Ovary (tissue), 9 donors: ENCODE results near the gene AUTS2. TPM values are rescaled to one million over a fixed set of nuclear protein-coding genes. Genes with fewer than 3 reads are reported as not detected.

Experiments used
- DNase-seq, 5 donors: peaks; one replicate each; pipeline ENCODE4 v3.0.0-alpha.2; 2019 to 2020
- H3K27ac ChIP-seq, 2 donors: fragments of 200-600 bp; one replicate each; pipeline versions ENCODE4 v1.5.1 to v1.8.0; 2019 to 2022
- H3K27me3 ChIP-seq: fragments of 200-600 bp; one replicate; pipeline ENCODE4 v1.8.0; 2022
- H3K36me3 ChIP-seq: fragments of 200-600 bp; sonication (generic); one replicate; pipeline ENCODE4 v1.5.1; 2019
- H3K4me1 ChIP-seq: one replicate; pipeline ENCODE4 v1.8.1; 2013; ENCODE audit warnings: mild to moderate bottlenecking, moderate library complexity; ENCODE audit not compliant: insufficient read depth
- H3K4me3 ChIP-seq: fragments of 200-600 bp; sonication (generic); one replicate; pipeline ENCODE4 v1.5.1; 2017
- H3K9me3 ChIP-seq, 2 donors: fragments of 200-600 bp in 1 of 2; sonication (generic) in 1 of 2; one replicate each; pipeline versions ENCODE4 v1.5.1 to v1.8.1; 2013 to 2019; ENCODE audit warnings: mild to moderate bottlenecking in 1 of 2, moderate library complexity in 1 of 2
- CTCF ChIP-seq, 3 donors: fragments of 450-650 bp in 2 of 3; fragments of 200-600 bp in 1 of 3; IDR thresholded peaks; one replicate each; pipeline versions ENCODE4 v1.5.1 to v1.8.0; 2016 to 2022; ENCODE audit warnings: antibody characterized with exemption in 3 of 3, mild to moderate bottlenecking in 1 of 3
- EP300 ChIP-seq: sonication (generic); formaldehyde crosslinking; IDR thresholded peaks from one replicate; pipeline ENCODE4 v1.6.1; 2017; ENCODE audit warnings: antibody characterized with exemption
- POLR2A ChIP-seq: fragments of 450-650 bp; IDR thresholded peaks from one replicate; pipeline ENCODE4 v1.6.1; 2017; ENCODE audit warnings: antibody characterized with exemption, mild to moderate bottlenecking, moderate library complexity
- WGBS, 3 donors: extraction: QIAGEN DNeasy Blood & Tissue Kit in 1 of 3; methylation state at CpG; one replicate each; pipeline versions ENCODE4 v1.1.5 to v1.1.7; 2013 to 2017; 5-methylcytosine and 5-hydroxymethylcytosine counted together
- intact Hi-C, 4 donors: fragments of 100-400 bp; cut with DNase I; formaldehyde crosslinking; loops; one replicate each; pipeline versions ENCODE4 v1.11.0 to v1.15.1; 2022 to 2023
- polyA plus RNA-seq, 2 donors: library from polyadenylated mRNA; stranded (reverse); fragments of 200-250 nt in 1 of 2; fragments of 350-450 nt in 1 of 2; fragmentation: Illumina TruSeq in 1 of 2; extraction: RNeasy Lipid Tissue Mini Kit (QIAGEN cat#74804) in 1 of 2; gene quantifications; one replicate each; pipeline ENCODE4 v1.2.3, GENCODE V29; 2013 to 2014
- total RNA-seq, 7 donors: library from RNA; depleted of rRNA in 2 of 7; stranded (reverse); fragments of >200 nt in 2 of 7; fragmentation: NEBNext Ultra II Directional in 3 of 7; extraction: Animal tissue kit (Norgen Biotek cat#: 25700) in 3 of 7; gene quantifications; one replicate each; pipeline versions ENCODE4 v1.1.0 to v1.2.4, GENCODE V29; 2016 to 2023
- donor health status: DM: no; HTN: no; CAD: no; lungs with moderate emphysema.
- donor health status: DM: no; HTN: no; CAD: no.
- donor health status: Bipolar disorder and iron deficiency.
- donor health status: DM: yes; HTN: yes; CAD: no.
- donor health status: DM: no; HTN: no; CAD: no.
- donor health status: DM: yes; HTN: yes; CAD: no.

The AUTS2 gene
- total and polyA plus RNA-seq, 9 donors, result 18.3 to 60.9 (median 44.9) TPM

- Histone ChIP-seq H3K9me3 (no peaks in the 10 kb centered on the region), H3K4me1 (no peaks in the 10 kb centered on the region), H3K36me3 (no peaks in the 10 kb centered on the region), H3K4me3 (no peak overlapping the region), H3K27me3 (no peaks in the 10 kb centered on the region), H3K27ac (no peak overlapping the region)
- TF ChIP-seq EP300 (no peak), CTCF (IDR thresholded peaks at IDR 0.05) (no peak)
- WGBS, 3 donors, result 67 to 71% (median 69%) methylated on average over 2 of the region's 2 CpGs
- intact Hi-C loops, result no loop called here
- no peak for DNase-seq
Measured at GRCh38 chr7:70306173-70306572, 707.9 kb downstream of the AUTS2 start.

GRCh38 chr7:70307544-70308106, 709.4 kb downstream of the AUTS2 start:
- no peaks in the 10 kb centered on the region for H3K27me3 ChIP-seq
- TF ChIP-seq POLR2A (no peak), CTCF (IDR thresholded peaks at IDR 0.05) (no peak), EP300 (no peak)
- WGBS, 3 donors, result 34 to 49% (median 36%) methylated on average over 3 of the region's 3 CpGs
- no peak overlapping the region for H3K27ac ChIP-seq
- intact Hi-C loops, result no loop called here
- no peak for DNase-seq
- H3K36me3 ChIP-seq, result no peaks in the 10 kb centered on the region
- H3K4me1 ChIP-seq, result no peaks in the 10 kb centered on the region
- H3K9me3 ChIP-seq, result no peaks in the 10 kb centered on the region
- H3K4me3 ChIP-seq, result no peak overlapping the region

GRCh38 chr7:70312336-70312735, 714.1 kb downstream of the AUTS2 start:
- H3K4me3 ChIP-seq, result no peak overlapping the region
- intact Hi-C loops, result no loop called here
- H3K27me3 ChIP-seq, result no peaks in the 10 kb centered on the region
- no peak for TF ChIP-seq CTCF (IDR thresholded peaks at IDR 0.05)
- TF ChIP-seq EP300, result no peak
- TF ChIP-seq POLR2A, result no peak
- no peaks in the 10 kb centered on the region for H3K9me3 ChIP-seq
- H3K27ac ChIP-seq, result no peak overlapping the region
- H3K36me3 ChIP-seq, result no peaks in the 10 kb centered on the region
- H3K4me1 ChIP-seq, result peaks cover 3% of the 10 kb centered on the region
- WGBS, 3 donors, result 88 to 94% (median 90%) methylated on average over 1 of the region's 1 CpG
- DNase-seq, result no peak

GRCh38 chr7:70313271-70313670, 715.0 kb downstream of the AUTS2 start:
- Histone ChIP-seq H3K27me3 (no peaks in the 10 kb centered on the region), H3K9me3 (no peaks in the 10 kb centered on the region), H3K4me1 (peaks cover 3% of the 10 kb centered on the region), H3K4me3 (no peak overlapping the region), H3K27ac (no peak overlapping the region), H3K36me3 (no peaks in the 10 kb centered on the region)
- intact Hi-C loops, result no loop called here
- TF ChIP-seq EP300, result no peak
- TF ChIP-seq CTCF (IDR thresholded peaks at IDR 0.05), result no peak
- no peak for TF ChIP-seq POLR2A
- DNase-seq, result no peak
- 92 to 99% (median 97%) methylated on average over 3 of the region's 3 CpGs for WGBS, 3 donors
